ENCODE data around the gene FMO5. TPM values are rescaled to one million over a fixed set of nuclear protein-coding genes. Genes with fewer than 3 reads are reported as not detected.
"Not testable (repeated sequence)": the region's sequence is repeated elsewhere in the genome, so short reads cannot be mapped to it uniquely, and the experiment has no call there.

The FMO5 gene
- polyA plus RNA-seq, 1 donor (not counting 4 experiments of a cell fraction or from before 2014, with no cell fraction given), result 0.31 TPM

DNA sequence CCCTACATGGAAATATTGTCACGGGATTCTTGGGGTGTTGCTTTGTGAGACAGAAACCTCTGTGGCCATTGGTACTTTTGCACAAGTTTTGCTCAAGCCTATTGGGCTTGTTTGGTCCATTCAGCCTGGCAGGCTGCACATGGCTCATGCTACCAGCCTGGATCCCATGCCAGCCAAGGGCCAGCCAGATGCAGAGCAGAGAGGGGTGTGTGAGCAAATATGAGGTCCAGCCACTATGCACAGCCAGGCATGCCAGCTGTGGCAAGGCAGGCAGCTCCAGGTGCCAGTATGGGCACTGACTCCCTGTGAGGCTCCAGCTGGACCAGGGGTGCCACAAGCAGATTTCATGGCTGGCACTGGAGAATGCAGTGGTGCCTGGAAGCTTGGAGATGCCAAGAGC lies 10.7 kb upstream of the FMO5 start:
- Histone ChIP-seq H4K20me1 (ENCODE audit: control insufficient read depth, extremely low read depth, insufficient read depth, low read length) (no peaks in the 10 kb centered on the region), H3K36me3 (ENCODE audit: control insufficient read depth in 2 of 2, extremely low read depth in 1 of 2, insufficient read depth in 2 of 2, low read length in 2 of 2) (no peaks in the 10 kb centered on the region), H3K4me2 (ENCODE audit: control insufficient read depth, extremely low read depth, insufficient read depth, low read depth, low read length) (no peak overlapping the region), H3K9me3 (ENCODE audit: control insufficient read depth, low read depth, low read length) (no peaks in the 10 kb centered on the region), H2AFZ (ENCODE audit: control insufficient read depth, low read length) (no peak overlapping the region), H3K4me3 (ENCODE audit: control insufficient read depth in 2 of 3, extremely low read depth in 1 of 3, insufficient read depth in 2 of 3, low read depth in 1 of 3, low read length in 3 of 3) (no peak overlapping the region), H3K27ac (ENCODE audit: control insufficient read depth, insufficient read depth, low read length) (no peak overlapping the region), H3K9me1 (ENCODE audit: control insufficient read depth, extremely low read depth, insufficient read depth, low read length) (no peaks in the 10 kb centered on the region), H3K9ac (ENCODE audit: control insufficient read depth, extremely low read depth, insufficient read depth, low read length) (no peak overlapping the region), H3K27me3 (ENCODE audit: control insufficient read depth, extremely low read depth, insufficient read depth, low read length) (no peaks in the 10 kb centered on the region), H3K4me1 (ENCODE audit: control insufficient read depth, extremely low read depth, insufficient read depth, low read length) (peaks cover 3% of the 10 kb centered on the region), H3K79me2 (ENCODE audit: control insufficient read depth, insufficient read depth, low read length) (no peaks in the 10 kb centered on the region)
- TF ChIP-seq, protein P1, sequence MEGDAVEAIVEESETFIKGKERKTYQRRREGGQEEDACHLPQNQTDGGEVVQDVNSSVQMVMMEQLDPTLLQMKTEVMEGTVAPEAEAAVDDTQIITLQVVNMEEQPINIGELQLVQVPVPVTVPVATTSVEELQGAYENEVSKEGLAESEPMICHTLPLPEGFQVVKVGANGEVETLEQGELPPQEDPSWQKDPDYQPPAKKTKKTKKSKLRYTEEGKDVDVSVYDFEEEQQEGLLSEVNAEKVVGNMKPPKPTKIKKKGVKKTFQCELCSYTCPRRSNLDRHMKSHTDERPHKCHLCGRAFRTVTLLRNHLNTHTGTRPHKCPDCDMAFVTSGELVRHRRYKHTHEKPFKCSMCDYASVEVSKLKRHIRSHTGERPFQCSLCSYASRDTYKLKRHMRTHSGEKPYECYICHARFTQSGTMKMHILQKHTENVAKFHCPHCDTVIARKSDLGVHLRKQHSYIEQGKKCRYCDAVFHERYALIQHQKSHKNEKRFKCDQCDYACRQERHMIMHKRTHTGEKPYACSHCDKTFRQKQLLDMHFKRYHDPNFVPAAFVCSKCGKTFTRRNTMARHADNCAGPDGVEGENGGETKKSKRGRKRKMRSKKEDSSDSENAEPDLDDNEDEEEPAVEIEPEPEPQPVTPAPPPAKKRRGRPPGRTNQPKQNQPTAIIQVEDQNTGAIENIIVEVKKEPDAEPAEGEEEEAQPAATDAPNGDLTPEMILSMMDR (optimal IDR thresholded peaks at IDR 0.05 in 1 of 3, IDR thresholded peaks at IDR 0.05 in 1 of 3, conservative IDR thresholded peaks at IDR 0.05 in 1 of 3; ENCODE audit: extremely low read depth in 1 of 3, insufficient read depth in 2 of 3, low read length in 3 of 3), result no peak
- no peak for TF ChIP-seq EZH2 (IDR thresholded peaks at IDR 0.05; ENCODE audit: low read length)
- FAIRE-seq (no peak), DNase-seq (ENCODE audit: low read depth, low spot score) (no peak)
- dilution Hi-C loops (cut with MboI; ENCODE audit: extremely low pct_ligation_motif_present, low sequenced_read_pairs), result no loop called here

DNA sequence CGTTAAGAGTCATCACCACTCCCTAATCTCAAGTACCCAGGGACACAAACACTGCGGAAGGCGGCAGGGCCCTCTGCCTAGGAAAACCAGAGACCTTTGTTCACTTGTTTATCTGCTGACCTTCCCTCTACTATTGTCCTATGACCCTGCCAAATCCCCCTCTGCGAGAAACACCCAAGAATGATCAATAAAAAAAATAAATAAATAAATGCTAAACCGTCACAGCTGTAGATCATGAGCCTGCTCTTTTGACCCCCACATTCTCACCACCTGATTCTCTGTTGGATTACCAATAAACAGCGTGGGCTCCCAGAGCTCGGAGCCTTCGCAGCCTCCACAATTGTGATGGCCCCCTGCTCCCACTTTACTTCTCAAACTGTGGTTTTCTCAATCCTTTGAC lies 8.8 kb upstream of the FMO5 start:
- H3K27ac ChIP-seq (ENCODE audit: control insufficient read depth, insufficient read depth, low read length); H3K9me1 ChIP-seq (ENCODE audit: control insufficient read depth, extremely low read depth, insufficient read depth, low read length); H3K9ac ChIP-seq (ENCODE audit: control insufficient read depth, extremely low read depth, insufficient read depth, low read length); dilution Hi-C loops (cut with MboI; ENCODE audit: extremely low pct_ligation_motif_present, low sequenced_read_pairs); H3K27me3 ChIP-seq (ENCODE audit: control insufficient read depth, extremely low read depth, insufficient read depth, low read length); H4K20me1 ChIP-seq (ENCODE audit: control insufficient read depth, extremely low read depth, insufficient read depth, low read length); H2AFZ ChIP-seq (ENCODE audit: control insufficient read depth, low read length); H3K79me2 ChIP-seq (ENCODE audit: control insufficient read depth, insufficient read depth, low read length); H3K9me3 ChIP-seq (ENCODE audit: control insufficient read depth, low read depth, low read length); H3K4me3 ChIP-seq (ENCODE audit: control insufficient read depth in 2 of 3, extremely low read depth in 1 of 3, insufficient read depth in 2 of 3, low read depth in 1 of 3, low read length in 3 of 3); H3K4me2 ChIP-seq (ENCODE audit: control insufficient read depth, extremely low read depth, insufficient read depth, low read depth, low read length); DNase-seq (ENCODE audit: low read depth, low spot score); H3K4me1 ChIP-seq (ENCODE audit: control insufficient read depth, extremely low read depth, insufficient read depth, low read length); H3K36me3 ChIP-seq (ENCODE audit: control insufficient read depth in 2 of 2, extremely low read depth in 1 of 2, insufficient read depth in 2 of 2, low read length in 2 of 2); FAIRE-seq: not testable (repeated sequence)

DNA sequence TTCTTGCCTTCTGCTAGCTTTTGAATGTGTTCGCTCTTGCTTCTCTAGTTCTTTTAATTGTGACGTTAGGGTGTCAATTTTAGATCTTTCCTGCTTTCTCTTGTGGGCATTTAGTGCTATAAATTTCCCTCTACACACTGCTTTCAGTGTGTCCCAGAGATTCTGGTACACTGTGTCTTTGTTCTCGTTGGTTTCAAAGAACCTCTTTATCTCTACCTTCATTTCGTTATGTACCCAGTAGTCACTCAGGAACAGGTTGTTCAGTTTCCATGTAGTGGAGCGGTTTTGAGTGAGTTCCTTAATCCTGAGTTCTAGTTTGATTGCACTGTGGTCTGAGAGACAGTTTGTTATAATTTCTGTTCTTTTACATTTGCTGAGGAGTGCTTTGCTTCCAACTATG lies 5.9 kb upstream of the FMO5 start:
- H3K4me2 ChIP-seq (ENCODE audit: control insufficient read depth, extremely low read depth, insufficient read depth, low read depth, low read length); H3K79me2 ChIP-seq (ENCODE audit: control insufficient read depth, insufficient read depth, low read length); H3K9me3 ChIP-seq (ENCODE audit: control insufficient read depth, low read depth, low read length); H3K9ac ChIP-seq (ENCODE audit: control insufficient read depth, extremely low read depth, insufficient read depth, low read length); dilution Hi-C loops (cut with MboI; ENCODE audit: extremely low pct_ligation_motif_present, low sequenced_read_pairs); H3K4me1 ChIP-seq (ENCODE audit: control insufficient read depth, extremely low read depth, insufficient read depth, low read length); FAIRE-seq; H3K9me1 ChIP-seq (ENCODE audit: control insufficient read depth, extremely low read depth, insufficient read depth, low read length); DNase-seq (ENCODE audit: low read depth, low spot score); H4K20me1 ChIP-seq (ENCODE audit: control insufficient read depth, extremely low read depth, insufficient read depth, low read length); H3K27me3 ChIP-seq (ENCODE audit: control insufficient read depth, extremely low read depth, insufficient read depth, low read length); H3K4me3 ChIP-seq (ENCODE audit: control insufficient read depth in 2 of 3, extremely low read depth in 1 of 3, insufficient read depth in 2 of 3, low read depth in 1 of 3, low read length in 3 of 3); H3K36me3 ChIP-seq (ENCODE audit: control insufficient read depth in 2 of 2, extremely low read depth in 1 of 2, insufficient read depth in 2 of 2, low read length in 2 of 2); H2AFZ ChIP-seq (ENCODE audit: control insufficient read depth, low read length); H3K27ac ChIP-seq (ENCODE audit: control insufficient read depth, insufficient read depth, low read length): not testable (repeated sequence)

All from keratinocyte (primary cell).